Heart right ventricle (tissue), 16 donors: Measurements from ENCODE around the gene CREBBP. TPM values are rescaled to one million over a fixed set of nuclear protein-coding genes. Genes with fewer than 3 reads are reported as not detected.

ENCODE experiments used
- ATAC-seq, 8 donors: fragments of 200-7000 bp; cut with Tn5 transposase; one replicate each; pipeline ENCODE4 v1.9.1; 2020; ENCODE audit warnings: mild to moderate bottlenecking in 8 of 8, moderate library complexity in 8 of 8, moderate number of reproducible peaks in 1 of 8
- DNase-seq, 2 donors: peaks; one replicate each; pipeline ENCODE4 v3.0.0-alpha.2; 2020
- H3K27ac ChIP-seq, 10 donors: fragments of 200-600 bp; sonication (generic) in 2 of 10; one replicate each; pipeline versions ENCODE4 v1.5.0 to v1.8.0; 2020 to 2022; ENCODE audit warnings: mild to moderate bottlenecking in 3 of 10
- H3K27me3 ChIP-seq, 7 donors: fragments of 200-600 bp; one replicate each; pipeline ENCODE4 v1.8.0; 2021 to 2022; ENCODE audit warnings: mild to moderate bottlenecking in 2 of 7
- H3K36me3 ChIP-seq, 9 donors: fragments of 200-600 bp; sonication (generic) in 1 of 9; one replicate each; pipeline versions ENCODE4 v1.5.0 to v1.8.0; 2020 to 2022; ENCODE audit warnings: mild to moderate bottlenecking in 2 of 9
- H3K4me1 ChIP-seq, 9 donors: fragments of 200-600 bp; sonication (generic) in 1 of 9; one replicate each; pipeline versions ENCODE4 v1.5.0 to v1.8.0; 2020 to 2022; ENCODE audit warnings: mild to moderate bottlenecking in 4 of 9
- H3K4me3 ChIP-seq, 10 donors: fragments of 200-600 bp; sonication (generic) in 2 of 10; one replicate each; pipeline versions ENCODE4 v1.5.0 to v1.8.0; 2020 to 2022; ENCODE audit warnings: mild to moderate bottlenecking in 7 of 10, moderate library complexity in 2 of 10
- H3K9me3 ChIP-seq, 11 donors: fragments of 200-600 bp in 10 of 11; sonication (generic) in 2 of 11; one replicate each; pipeline versions ENCODE4 v1.5.0 to v1.8.0; 2013 to 2022; ENCODE audit warnings: mild to moderate bottlenecking in 2 of 11, control low read depth in 1 of 11, moderate library complexity in 1 of 11
- WGBS, 2 donors: extraction: QIAGEN DNeasy Blood & Tissue Kit; methylation state at CpG; one replicate each; pipeline ENCODE4 v1.1.7; 2013; ENCODE audit warnings: inconsistent platforms in 1 of 2; 5-methylcytosine and 5-hydroxymethylcytosine counted together
- intact Hi-C, 10 donors: fragments of 100-400 bp; cut with DNase I; formaldehyde crosslinking; loops; one replicate each; pipeline versions ENCODE4 v1.11.1 to v1.14.2; 2022
- polyA plus RNA-seq, 2 donors: library from polyadenylated mRNA; stranded (reverse); fragments of 200-250 nt; gene quantifications; one replicate each; pipeline ENCODE4 v1.2.3, GENCODE V29; 2013
- total RNA-seq, 10 donors: library from RNA; stranded (reverse); fragmentation: NEBNext Ultra II Directional in 3 of 10; extraction: Animal tissue kit (Norgen Biotek cat#: 25700) in 3 of 10; gene quantifications; one replicate each; pipeline versions ENCODE4 v1.2.1 to v1.2.4, GENCODE V29; 2021 to 2023
- TF ChIP-seq, protein P1 (sequence below), 9 donors: fragments of 200-600 bp; sonication (generic) in 2 of 9; IDR thresholded peaks; one replicate each; pipeline versions ENCODE4 v1.5.0 to v1.8.0; 2021 to 2022; ENCODE audit warnings: antibody characterized with exemption in 9 of 9, mild to moderate bottlenecking in 5 of 9, moderate library complexity in 1 of 9
- donor health status: Arrhythmogenic right ventricular cardiomyopathy.
- donor health status: ischemic (EF 13 %, LVEDD 7.1; RV severe dilation, severe dysfunction).
- donor health status: healthy with polysubstance abuse.
- donor health status: DM: no; HTN: yes; CAD: no.
- donor health status: DM: no; HTN: no; CAD: no.
- donor health status: ischemic (EF 25% LVEDD 6.9; RV normal size, moderate dysfunction).
- donor health status: ischemic (EF 25% LVEDD 5.7; RV mildly dilated, moderate dysfunction).
- donor health status: healthy.
- donor health status: DM: yes; HTN: yes; CAD: no.
- donor health status: Ischemic cardiomyopathy.
- donor health status: ischemic (EF 35%, LVEDD 5.7; RV mildly dilated, moderate dysfunction).
- donor health status: nonischemic (EF 11% LVEDD 7.7; RV severe dilation, severe dysfunction).
- donor health status: DM: yes; HTN: yes; CAD: no.
- donor health status: PGD.
- donor health status: ischemic (EF 29% LVEDD 5.4; RV normal size, mild dysfunction).
- donor health status: nonischemic (EF 23%, LVEDD 6.1; RV moderate dilation, normal function).

The CREBBP gene
- total and polyA plus RNA-seq, 12 donors = 6.3 to 51.5 (median 41.0) TPM

DNA sequence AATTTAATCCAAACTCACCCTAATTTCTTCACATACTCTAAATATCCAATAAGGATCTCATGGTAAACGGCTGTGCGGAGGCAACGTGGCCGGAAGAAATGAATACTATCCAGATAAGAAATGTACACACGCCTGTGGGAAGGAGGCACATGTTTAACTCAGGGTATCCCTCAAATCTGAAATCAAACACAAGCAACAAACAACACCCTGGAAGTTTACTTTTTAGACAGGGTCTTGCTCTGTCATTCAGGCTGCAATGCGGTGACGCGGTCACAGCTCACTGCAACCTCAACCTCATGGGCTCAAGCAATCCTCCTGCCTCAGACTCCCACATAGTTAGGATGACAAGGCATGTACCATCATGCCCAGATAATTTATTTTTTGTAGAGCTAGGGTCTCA, 142.0 kb downstream of the CREBBP start:
- no peak for DNase-seq
- TF ChIP-seq, protein P1, sequence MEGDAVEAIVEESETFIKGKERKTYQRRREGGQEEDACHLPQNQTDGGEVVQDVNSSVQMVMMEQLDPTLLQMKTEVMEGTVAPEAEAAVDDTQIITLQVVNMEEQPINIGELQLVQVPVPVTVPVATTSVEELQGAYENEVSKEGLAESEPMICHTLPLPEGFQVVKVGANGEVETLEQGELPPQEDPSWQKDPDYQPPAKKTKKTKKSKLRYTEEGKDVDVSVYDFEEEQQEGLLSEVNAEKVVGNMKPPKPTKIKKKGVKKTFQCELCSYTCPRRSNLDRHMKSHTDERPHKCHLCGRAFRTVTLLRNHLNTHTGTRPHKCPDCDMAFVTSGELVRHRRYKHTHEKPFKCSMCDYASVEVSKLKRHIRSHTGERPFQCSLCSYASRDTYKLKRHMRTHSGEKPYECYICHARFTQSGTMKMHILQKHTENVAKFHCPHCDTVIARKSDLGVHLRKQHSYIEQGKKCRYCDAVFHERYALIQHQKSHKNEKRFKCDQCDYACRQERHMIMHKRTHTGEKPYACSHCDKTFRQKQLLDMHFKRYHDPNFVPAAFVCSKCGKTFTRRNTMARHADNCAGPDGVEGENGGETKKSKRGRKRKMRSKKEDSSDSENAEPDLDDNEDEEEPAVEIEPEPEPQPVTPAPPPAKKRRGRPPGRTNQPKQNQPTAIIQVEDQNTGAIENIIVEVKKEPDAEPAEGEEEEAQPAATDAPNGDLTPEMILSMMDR (IDR thresholded peaks at IDR 0.05) = no peak
- WGBS, 2 donors = 91 to 94% methylated on average over 8 of the region's 8 CpGs

DNA sequence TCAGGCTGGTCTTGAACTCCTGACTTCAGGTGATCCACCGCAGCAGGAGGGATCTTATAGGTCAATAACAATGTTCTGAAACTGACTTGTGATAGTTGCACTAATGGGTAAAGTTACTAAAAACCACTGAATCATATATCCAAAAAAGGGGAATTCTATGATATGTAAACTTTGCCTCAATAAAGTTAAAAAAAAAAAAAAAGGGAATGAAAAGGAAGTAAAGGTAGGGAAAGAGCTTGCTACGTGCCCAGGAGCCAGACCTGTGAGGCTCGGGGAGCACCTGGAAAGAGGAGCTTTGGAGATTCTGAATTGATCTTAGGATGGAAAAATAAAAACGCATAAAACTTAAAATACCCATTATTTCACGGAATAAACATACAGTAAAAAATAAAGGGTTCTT, 142.4 kb downstream of the CREBBP start:
- ATAC-seq (no peak), DNase-seq (no peak)
- Histone ChIP-seq H3K27me3 (no peaks in the 10 kb centered on the region), H3K9me3 (no peaks in the 10 kb centered on the region), H3K27ac (no peak overlapping the region), H3K4me1 (no peaks in the 10 kb centered on the region), H3K36me3 (peaks cover 11 to 100% (median 84%) of the 10 kb centered on the region in 9 donors), H3K4me3 (no peak overlapping the region)
- 95 to 97% methylated on average over 5 of the region's 5 CpGs for WGBS, 2 donors
- intact Hi-C loops = no loop called here
- TF ChIP-seq, protein P1 (IDR thresholded peaks at IDR 0.05) = no peak

More for the DNA sequence above, 142.0 kb downstream of the CREBBP start:
- Histone ChIP-seq H3K9me3 (no peaks in the 10 kb centered on the region), H3K27me3 (no peaks in the 10 kb centered on the region), H3K27ac (no peak overlapping the region), H3K4me3 (no peak overlapping the region), H3K4me1 (no peaks in the 10 kb centered on the region), H3K36me3 (peaks cover 11 to 100% (median 87%) of the 10 kb centered on the region in 9 donors)
- ATAC-seq = no peak
- intact Hi-C loops = no loop called here

DNA sequence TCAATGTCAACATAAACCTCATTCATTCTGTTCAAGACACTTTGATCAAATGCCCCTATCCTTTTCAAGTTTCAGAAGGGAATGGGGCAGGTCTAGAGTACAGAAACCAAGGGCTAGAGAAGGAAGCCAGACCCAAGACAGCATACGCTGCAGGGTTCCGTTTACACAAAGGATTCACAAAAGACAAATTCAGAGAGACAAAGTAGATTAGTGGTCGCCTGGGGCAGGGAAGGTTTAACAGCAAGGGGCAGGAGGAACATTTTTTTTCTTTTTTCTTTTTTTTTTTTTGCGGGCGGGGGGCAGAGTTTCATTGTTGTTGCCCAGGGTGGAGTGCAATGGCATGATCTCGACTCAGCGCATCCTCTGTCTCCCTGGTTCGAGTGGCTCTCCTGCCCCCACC, 143.3 kb downstream of the CREBBP start:
- no peak overlapping the region for H3K4me3 ChIP-seq
- no peak for ATAC-seq
- TF ChIP-seq, protein P1 (IDR thresholded peaks at IDR 0.05) = no peak
- WGBS, 2 donors = 87 to 92% methylated on average over 8 of the region's 8 CpGs
- DNase-seq = no peak
- H3K27ac ChIP-seq = no peak overlapping the region
- H3K4me1 ChIP-seq = no peaks in the 10 kb centered on the region
- intact Hi-C loops = no loop called here
- peaks cover 7 to 100% (median 75%) of the 10 kb centered on the region in 9 donors for H3K36me3 ChIP-seq
- H3K9me3 ChIP-seq = no peaks in the 10 kb centered on the region
- H3K27me3 ChIP-seq = no peaks in the 10 kb centered on the region

- WGBS, 2 donors = 94% methylated on average over 6 of the region's 6 CpGs
- H3K36me3 ChIP-seq = peaks cover 7 to 100% (median 76%) of the 10 kb centered on the region in 9 donors
- ATAC-seq = no peak
- H3K9me3 ChIP-seq = no peaks in the 10 kb centered on the region
- no peaks in the 10 kb centered on the region for H3K4me1 ChIP-seq
- TF ChIP-seq, protein P1 (IDR thresholded peaks at IDR 0.05) = no peak
- intact Hi-C loops = no loop called here
- DNase-seq = no peak
- no peak overlapping the region for H3K27ac ChIP-seq
- H3K27me3 ChIP-seq = no peaks in the 10 kb centered on the region
- no peak overlapping the region for H3K4me3 ChIP-seq
These were observed 144.4 kb downstream of the CREBBP start for GRCh38 chr16:3736116-3736515.
